GM21737 (cell line): ENCODE results near the gene FLNB.

ENCODE experiments used
- ATAC-seq: cut with Tn5 transposase; IDR thresholded peaks from one replicate; pipeline ENCODE4 v1.9.1; 2021; ENCODE audit warnings: mild to moderate bottlenecking, moderate library complexity; ENCODE audit not compliant: unreplicated experiment

FLNB gene

GRCh38 chr3:58176827-58177489, 168.7 kb downstream of the FLNB start:
- ATAC-seq: no peak

GRCh38 chr3:58177747-58178527, 169.7 kb downstream of the FLNB start:
- ATAC-seq: peak; percentile 72

DNA sequence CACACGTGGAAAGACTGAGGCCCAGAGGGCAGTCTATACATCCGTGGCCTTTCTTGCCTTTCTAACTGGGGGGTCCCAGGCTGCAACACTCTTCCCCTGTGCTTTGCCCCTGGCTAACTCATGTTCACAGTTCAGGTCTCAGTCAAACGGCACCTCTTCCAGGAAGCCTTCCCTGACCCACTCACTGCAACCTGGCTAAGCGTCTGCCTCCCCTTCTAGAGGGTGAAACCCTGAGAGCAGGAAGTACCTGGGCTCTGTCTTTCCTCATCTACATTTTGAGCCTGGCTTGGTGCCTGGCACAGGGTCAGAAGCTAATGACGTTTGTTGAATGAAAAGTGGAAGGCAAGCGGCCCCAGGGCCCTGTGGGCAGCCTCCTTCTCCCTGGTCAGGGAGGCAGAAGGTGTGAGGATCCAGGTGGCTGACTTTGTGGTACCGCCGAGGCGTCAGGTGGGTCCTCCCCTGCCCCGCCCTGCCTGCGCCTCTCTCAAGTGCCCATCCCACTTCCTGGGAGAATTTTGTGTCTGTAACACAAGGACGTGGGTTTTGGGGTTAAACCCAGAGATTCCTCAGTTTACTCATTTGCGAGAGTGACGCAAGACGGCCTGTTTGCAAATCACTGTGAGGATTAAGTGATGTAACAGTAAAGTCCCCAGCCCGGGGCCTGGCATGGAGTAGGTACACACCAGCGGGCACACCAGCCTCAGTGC, 170.5 kb downstream of the FLNB start:
- ATAC-seq: no peak

DNA sequence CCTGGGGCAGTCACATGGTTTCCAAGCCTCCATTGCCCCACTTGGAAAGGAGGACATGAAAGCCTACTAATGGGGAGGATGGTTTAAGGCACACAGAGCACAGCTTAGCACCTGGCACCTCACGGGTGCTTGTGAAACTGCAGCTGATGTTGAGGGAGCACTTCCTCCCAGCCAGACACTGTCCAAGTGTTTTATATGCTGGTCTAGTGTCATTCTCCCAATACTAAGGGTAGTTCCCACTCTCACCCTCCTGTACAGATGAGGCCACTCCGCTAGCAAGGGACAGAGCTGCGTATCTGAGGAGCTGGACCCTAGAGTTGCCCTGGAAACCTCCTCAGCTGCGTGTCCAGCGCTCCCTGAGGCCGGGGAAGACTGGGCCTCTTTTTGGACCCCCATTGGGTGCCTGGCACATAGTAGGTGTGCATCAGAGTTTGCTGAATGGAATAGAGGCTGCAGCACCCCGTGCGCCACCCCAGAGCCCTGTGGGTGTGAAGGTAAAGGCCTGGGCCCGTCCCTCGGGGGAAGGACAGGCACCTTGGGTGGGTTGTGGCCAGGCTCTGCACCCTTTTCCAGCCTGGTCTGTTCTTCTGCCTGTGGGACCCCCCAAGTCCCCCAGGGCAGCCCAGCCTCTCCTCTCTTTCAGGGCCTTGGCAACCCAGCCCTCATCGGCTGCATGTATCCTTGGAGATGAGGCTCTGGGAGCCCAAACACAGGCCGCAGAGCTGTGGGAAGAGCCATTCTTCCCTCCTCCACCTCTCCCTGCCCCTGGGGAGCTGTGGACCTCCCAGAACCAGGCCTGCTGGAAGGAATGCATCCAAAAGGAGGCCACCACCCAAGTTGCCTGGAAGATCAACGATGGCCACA, 171.2 kb downstream of the FLNB start:
- ATAC-seq: no peak

GRCh38 chr3:58180099-58180880, 172.1 kb downstream of the FLNB start:
- no peak for ATAC-seq

DNA sequence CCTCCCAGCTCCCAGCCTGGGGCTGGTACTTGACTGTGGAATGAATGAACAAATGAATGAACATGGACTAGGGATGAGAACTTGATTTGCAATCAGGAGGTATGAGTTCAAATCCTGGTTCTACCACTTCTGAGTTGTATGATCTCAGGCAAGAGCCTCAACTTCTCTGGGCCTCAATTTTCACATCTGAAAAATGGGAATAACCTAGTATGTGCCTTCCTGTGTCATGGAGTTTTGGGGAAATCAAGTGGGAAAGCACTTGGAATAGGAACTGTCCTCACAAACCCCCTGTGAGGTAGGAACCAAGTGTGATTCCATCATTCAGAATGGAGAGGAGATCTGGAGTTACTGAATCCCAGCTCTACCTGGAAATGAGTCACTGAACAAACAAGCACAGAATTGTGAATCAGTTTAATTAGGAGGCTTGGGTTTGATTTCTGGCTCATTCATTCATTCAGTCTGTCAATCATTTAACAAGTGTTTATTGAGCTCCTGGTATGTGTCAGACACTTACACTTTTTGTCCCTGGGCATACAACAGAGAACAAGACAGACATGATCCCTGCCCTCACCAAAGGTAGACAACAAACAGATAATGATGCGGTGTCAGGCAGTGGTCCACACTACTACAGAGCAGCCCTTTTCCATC, 172.8 kb downstream of the FLNB start:
- ATAC-seq: no peak

GRCh38 chr3:58183221-58183620, 175.0 kb downstream of the FLNB start:
- no peak for ATAC-seq

- ATAC-seq: no peak
Observed at GRCh38 chr3:58183891-58184290, 175.7 kb downstream of the FLNB start.

- no peak for ATAC-seq
Observed at GRCh38 chr3:58184309-58184981, 176.2 kb downstream of the FLNB start.

DNA sequence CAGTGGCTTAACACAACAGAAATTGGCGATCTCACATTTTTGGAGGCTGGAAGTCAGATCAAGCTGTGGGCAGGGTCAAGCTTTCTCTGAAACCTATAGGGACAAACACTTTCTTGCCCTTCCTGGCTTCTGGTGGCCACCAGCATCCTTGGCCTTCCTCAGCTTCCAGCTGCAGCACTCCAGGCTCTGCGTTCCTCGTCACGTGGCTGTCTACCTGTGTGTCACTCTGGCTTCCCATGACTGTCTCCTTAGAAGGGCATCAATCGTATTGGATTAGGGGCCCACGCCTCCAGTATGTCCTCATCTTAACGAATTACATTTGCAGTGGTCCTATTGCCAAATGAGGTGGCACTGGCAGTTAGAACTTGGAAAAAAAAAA, 176.7 kb downstream of the FLNB start:
- ATAC-seq: no peak

DNA sequence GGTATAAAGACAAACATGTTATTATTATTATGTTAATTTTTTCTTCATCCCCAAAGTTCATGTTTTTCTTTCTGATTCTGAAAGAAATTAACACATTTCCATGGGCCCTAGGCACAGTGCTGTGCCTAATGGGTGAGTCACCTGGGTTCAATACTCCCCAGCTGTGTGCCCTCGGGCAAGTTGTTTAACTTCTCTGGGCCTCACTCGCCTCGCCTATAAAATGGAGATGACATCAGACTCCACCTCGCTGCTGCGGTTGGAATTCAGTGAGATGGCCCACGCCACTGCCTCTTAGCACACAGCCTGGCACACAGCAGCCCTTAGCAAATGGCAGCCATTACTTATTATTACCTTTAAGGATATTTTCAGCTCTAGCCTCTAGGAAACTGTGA, 179.9 kb downstream of the FLNB start:
- no peak for ATAC-seq

DNA sequence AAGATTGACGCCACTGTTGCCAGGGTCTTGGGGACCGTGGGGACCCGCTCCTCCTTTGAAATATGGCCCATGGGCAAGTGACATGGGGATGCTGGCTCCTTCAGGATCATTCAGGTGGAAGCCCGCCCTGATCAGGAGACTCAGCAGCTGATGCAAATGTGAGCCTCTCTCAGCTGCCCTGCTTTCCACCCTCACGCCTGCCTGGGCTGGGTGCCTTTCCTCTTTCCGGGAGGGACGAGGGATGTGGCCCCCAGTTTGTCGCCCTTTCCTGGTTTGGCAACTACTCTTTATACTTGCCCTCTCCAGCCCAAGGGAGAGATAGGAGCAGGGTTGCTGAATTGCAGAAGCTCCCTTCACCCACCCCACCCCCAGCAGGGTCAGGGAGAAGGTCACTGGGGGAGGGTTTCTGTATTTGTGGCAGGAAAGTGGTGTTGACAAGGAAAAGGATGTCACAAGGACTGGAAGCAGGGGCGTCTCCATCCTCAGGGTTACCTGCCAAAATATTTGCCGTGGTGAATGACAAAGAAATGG, 180.8 kb downstream of the FLNB start:
- ATAC-seq: no peak

GRCh38 chr3:58189691-58190090, 181.5 kb downstream of the FLNB start:
- ATAC-seq: no peak

- ATAC-seq: no peak
Observed at GRCh38 chr3:58190291-58190690, 182.1 kb downstream of the FLNB start.

DNA sequence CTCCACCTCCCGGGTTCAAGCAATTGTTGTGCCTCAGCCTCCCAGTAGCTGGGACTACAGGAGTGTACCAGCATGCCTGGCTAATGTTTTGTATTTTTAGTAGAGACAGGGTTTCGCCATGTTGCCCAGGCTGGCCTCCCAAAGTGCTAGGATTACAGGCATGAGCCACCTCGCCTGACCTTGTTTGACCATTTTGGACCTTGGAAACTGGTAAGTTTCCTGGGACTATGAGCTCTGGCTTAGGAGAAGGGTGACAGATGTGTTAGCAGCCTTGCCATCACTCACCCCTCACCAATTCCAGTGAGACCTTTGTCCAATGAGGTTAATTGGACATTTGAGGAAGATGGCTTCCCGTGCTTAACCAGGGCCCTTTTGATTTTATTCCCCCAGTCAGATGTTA, 182.7 kb downstream of the FLNB start:
- no peak for ATAC-seq

DNA sequence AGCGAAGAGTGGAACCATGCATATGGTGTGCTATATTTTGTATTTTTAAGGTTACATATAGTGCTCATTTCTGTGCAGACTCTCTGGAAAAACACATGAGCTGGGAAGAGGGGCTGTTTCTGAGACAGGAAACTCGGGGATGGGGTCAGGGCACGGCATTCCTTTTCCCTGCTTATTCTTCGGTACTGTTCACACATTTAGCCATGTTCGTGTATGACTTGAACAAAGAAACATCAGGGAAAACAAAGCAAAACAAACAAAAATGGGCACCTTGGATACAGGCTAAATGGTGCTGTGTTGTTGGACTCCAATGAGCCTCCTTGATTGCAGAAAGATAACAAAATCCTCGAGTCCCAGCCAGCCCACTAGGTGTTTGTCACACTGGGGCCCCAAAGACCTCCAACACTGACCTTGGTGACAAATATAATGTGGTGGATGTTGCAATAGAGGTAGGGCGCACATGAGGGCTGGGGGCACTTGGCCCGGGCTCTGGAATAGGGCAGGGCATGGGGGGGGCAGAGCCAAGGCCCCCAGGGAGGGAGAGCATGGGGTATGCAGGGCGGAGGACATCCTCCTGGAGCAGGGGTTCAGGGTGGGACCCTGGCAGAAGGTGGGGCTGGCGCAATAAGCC, 183.3 kb downstream of the FLNB start:
- ATAC-seq: no peak

GRCh38 chr3:58192069-58192468, 183.8 kb downstream of the FLNB start:
- no peak for ATAC-seq

DNA sequence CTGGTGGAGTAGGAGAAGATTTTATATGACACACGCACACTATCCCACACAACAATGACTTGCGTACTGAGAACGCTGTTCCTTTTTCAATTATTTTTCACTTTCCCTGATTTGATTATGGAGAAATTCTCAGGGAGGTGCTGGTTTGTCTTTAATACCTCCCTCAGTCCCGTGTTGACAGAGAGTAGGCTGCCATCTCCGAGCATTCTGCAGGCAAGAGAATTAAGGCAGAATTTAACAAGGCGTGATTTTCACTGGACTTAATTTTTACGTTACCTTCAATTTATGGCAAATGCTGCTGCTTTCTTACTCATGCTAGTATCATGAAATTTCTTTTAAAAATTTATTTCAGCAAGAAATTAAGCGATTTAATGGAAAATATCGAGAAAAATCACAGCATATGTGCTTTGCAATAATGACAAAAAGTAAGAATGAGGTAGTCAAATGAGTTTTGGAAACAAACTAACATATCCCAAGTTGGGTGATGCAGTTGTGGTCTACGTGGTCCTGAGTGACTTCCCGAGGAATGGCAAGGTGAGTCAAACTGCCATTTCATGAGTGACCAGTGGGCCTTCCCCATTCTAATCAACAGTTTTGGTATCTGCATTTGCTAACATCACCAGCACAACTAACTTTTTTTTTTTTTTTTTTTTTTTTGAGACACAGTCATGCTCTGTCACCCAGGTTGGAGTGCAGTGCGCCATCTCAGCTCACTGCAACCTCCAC, 185.6 kb downstream of the FLNB start:
- ATAC-seq: no peak
